Breast epithelium (tissue), 3 donors: ENCODE measurements around the gene CD86.

Experiments
- CTCF ChIP-seq, 3 donors: fragments of 450-650 bp; IDR thresholded peaks; one replicate each; pipeline ENCODE4 v1.5.1; 2016 to 2017; ENCODE audit warnings: antibody characterized with exemption in 3 of 3, mild to moderate bottlenecking in 3 of 3, moderate library complexity in 3 of 3
- POLR2A ChIP-seq: fragments of 450-650 bp; IDR thresholded peaks from one replicate; pipeline ENCODE4 v1.6.1; 2016; ENCODE audit warnings: antibody characterized with exemption, mild to moderate bottlenecking, moderate library complexity

DNA sequence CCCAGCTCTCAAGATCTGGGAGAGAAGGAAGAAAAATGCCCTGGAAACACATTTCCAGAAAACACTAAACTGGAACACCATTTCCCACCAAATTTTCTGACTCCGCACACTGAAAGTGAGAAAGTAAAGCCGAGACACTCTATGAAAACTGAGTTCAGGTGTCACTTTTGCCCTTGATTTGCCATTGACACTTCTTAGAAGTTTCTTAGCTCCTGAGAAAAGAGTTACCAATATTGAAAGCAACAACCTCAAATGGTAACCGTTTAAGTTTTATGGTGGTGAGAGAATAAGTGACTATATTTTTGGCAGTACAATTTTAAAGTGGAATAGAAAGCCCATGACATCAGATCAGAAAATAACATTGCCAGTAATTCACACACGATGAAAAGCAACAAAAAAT, 39.0 kb downstream of the CD86 start:
- TF ChIP-seq CTCF (IDR thresholded peaks at IDR 0.05) (no peak), POLR2A (no peak)
